HG03342 (cell line): ENCODE measurements around the gene KCNAB1.

ENCODE experiments used
- ATAC-seq: cut with Tn5 transposase; IDR thresholded peaks from one replicate; pipeline ENCODE4 v1.9.1; 2021; ENCODE audit warnings: mild to moderate bottlenecking, moderate library complexity; ENCODE audit not compliant: unreplicated experiment

KCNAB1 gene

GRCh38 chr3:156358232-156358631, 237.9 kb downstream of the KCNAB1 start:
- no peak for ATAC-seq

- ATAC-seq: no peak
Measured at GRCh38 chr3:156359368-156359767, 239.0 kb downstream of the KCNAB1 start.

GRCh38 chr3:156360083-156360482, 239.7 kb downstream of the KCNAB1 start:
- ATAC-seq: no peak

- no peak for ATAC-seq
Measured at GRCh38 chr3:156360963-156361362, 240.6 kb downstream of the KCNAB1 start.

GRCh38 chr3:156366559-156366958, 246.2 kb downstream of the KCNAB1 start:
- ATAC-seq: no peak

- ATAC-seq: peak; percentile 98
Measured at GRCh38 chr3:156368189-156368588, 247.8 kb downstream of the KCNAB1 start.

GRCh38 chr3:156371701-156372100, 251.3 kb downstream of the KCNAB1 start:
- no peak for ATAC-seq

GRCh38 chr3:156373095-156373494, 252.7 kb downstream of the KCNAB1 start:
- no peak for ATAC-seq

- ATAC-seq: no peak
Measured at GRCh38 chr3:156373654-156374053, 253.3 kb downstream of the KCNAB1 start.

GRCh38 chr3:156376199-156376598, 255.8 kb downstream of the KCNAB1 start:
- no peak for ATAC-seq

- ATAC-seq: no peak
Measured at GRCh38 chr3:156377266-156377665, 256.9 kb downstream of the KCNAB1 start.

- no peak for ATAC-seq
Measured at GRCh38 chr3:156377718-156378117, 257.3 kb downstream of the KCNAB1 start.

GRCh38 chr3:156378871-156379270, 258.5 kb downstream of the KCNAB1 start:
- ATAC-seq: no peak

- no peak for ATAC-seq
Measured at GRCh38 chr3:156379327-156379726, 258.9 kb downstream of the KCNAB1 start.

GRCh38 chr3:156381253-156381652, 260.9 kb downstream of the KCNAB1 start:
- ATAC-seq: no peak

GRCh38 chr3:156382458-156383346, 262.3 kb downstream of the KCNAB1 start:
- ATAC-seq: peak; percentile 73

- no peak for ATAC-seq
Measured at GRCh38 chr3:156383441-156384025, 263.2 kb downstream of the KCNAB1 start.

- peak; percentile 51 for ATAC-seq
Measured at GRCh38 chr3:156388497-156389448, 268.4 kb downstream of the KCNAB1 start.

GRCh38 chr3:156389449-156389950, 269.1 kb downstream of the KCNAB1 start:
- no peak for ATAC-seq

GRCh38 chr3:156390846-156391245, 270.5 kb downstream of the KCNAB1 start:
- ATAC-seq: no peak
